GM21447 (cell line): ENCODE data around the gene NIBAN1.
"Not testable (repeated sequence)": the region's sequence is repeated elsewhere in the genome, so short reads cannot be mapped to it uniquely, and the experiment has no call there.

Source experiments
- ATAC-seq: cut with Tn5 transposase; IDR thresholded peaks from one replicate; pipeline ENCODE4 v1.9.1; 2021; ENCODE audit not compliant: unreplicated experiment

The NIBAN1 gene

DNA sequence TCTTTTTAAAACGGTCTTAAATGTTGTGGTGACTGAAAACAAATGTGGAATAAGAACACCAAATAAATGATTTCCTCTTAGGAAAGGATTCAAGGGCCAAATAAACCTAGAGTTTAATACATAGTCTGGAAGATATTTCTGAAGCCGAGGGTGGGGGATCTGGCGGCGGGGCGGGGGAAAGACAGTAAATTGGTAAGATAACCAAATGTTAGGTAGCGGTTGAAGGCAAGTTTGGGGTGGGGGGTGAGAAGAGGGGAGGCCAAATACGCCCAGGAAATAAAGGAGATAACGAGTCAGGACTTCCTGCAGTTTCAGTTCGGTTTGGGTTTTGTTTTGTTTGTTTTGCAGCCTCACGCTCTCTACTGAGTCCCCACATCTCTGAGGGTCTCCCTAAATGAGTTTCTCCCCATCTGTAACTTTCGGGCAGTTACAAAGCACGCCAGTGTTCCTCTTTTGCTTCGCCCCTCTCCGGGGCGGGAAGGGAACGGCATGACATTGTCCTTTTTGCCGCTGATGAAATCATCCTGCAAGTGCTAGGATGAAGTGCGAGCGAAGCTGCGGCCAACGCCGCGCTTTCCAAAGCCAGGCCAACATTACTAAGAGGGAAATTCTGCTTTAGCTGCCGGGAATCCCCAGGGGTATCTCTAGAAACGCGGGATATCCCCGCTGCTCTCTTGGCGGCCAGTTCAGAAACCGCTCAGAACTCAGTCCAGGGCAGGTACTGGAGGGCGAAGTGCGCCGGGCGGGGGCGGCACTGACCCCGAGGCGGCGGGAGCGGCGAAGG lies 844 bp downstream of the NIBAN1 start:
- ATAC-seq: peak; percentile 60

- no peak for ATAC-seq
Observed at GRCh38 chr1:184972315-184973055, 1.8 kb downstream of the NIBAN1 start.

GRCh38 chr1:184971522-184972265 lies 2.6 kb downstream of the NIBAN1 start:
- ATAC-seq: no peak

GRCh38 chr1:184970691-184971161 lies 3.6 kb downstream of the NIBAN1 start:
- ATAC-seq: no peak

DNA sequence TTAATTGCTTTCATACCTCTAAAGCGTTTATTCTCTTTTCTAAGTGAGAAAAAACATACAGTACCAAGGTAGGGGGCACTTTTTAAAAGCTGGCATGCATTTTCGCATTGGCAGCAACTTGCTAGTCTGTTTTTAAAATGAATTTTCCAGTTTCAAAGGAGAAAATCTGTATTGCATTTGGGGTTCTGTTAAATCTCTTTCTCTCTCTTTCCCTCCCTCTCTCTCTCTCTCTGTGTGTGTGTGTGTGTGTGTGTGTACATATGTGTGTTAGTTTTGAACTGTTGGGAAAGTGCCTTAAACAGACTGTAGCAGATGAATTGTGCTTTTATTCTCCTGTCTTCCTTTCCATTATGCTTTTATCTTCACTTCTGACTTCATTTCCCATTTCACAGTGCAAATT lies 7.3 kb downstream of the NIBAN1 start:
- no peak for ATAC-seq

- no peak for ATAC-seq
Observed at GRCh38 chr1:184965944-184966860, 8.1 kb downstream of the NIBAN1 start.

GRCh38 chr1:184965439-184965838 lies 8.9 kb downstream of the NIBAN1 start:
- ATAC-seq: no peak

- ATAC-seq: no peak
Observed at GRCh38 chr1:184959626-184960025, 14.7 kb downstream of the NIBAN1 start.

DNA sequence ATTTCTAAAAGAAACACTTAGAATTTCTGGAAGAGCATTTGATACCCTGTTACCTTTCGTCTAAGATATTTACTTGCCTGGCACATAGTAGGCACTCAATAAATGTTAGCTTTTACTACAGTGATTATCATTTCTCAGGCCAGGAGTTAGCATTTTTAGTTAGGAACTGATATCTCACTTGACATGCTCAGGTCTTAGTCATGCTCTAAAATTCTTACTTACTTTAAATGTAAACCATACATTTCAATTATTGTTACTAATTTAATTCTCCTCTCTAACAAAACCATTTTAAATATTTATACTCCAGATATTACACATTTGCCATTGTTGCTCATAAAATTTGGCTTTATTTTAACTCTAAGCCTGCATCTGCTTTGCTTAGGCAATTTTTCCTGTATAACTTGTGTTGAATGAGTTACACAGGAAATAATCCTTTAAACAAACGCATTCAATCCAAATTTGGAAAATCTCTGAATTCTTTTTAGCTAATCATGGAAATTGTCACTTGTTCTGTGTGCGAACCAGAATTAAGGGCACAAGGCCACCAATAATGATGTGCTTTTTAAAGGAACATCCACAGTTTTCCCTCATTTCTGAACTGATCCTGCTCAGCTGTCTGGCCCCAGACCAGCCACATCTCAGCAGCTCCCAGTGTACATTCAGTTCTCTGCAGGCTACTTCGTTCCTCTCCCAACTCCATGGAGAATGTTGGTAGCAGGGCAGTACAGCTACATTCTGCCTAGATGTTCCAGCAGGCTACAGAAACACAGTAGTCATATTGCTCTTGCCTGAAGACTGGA lies 15.6 kb downstream of the NIBAN1 start:
- ATAC-seq: no peak

DNA sequence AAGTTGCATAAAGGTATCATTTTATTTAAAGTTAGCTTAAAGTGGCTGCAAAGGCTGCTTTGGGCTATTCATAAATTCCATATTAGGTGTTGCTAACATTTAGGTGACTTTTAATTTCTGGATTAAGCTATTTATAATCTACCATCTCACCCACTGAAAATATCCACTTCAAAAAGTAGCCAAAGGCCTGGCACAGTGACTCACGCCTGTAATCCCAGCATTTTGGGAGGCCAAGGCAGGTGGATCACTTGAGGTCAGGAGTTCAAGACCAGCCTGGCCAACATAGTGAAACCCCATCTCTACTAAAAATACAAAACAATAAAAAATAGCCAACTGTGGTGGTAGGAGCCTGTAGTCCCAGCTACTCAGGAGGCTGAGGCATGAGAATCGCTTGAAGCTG lies 16.4 kb downstream of the NIBAN1 start:
- not testable (repeated sequence) for ATAC-seq

DNA sequence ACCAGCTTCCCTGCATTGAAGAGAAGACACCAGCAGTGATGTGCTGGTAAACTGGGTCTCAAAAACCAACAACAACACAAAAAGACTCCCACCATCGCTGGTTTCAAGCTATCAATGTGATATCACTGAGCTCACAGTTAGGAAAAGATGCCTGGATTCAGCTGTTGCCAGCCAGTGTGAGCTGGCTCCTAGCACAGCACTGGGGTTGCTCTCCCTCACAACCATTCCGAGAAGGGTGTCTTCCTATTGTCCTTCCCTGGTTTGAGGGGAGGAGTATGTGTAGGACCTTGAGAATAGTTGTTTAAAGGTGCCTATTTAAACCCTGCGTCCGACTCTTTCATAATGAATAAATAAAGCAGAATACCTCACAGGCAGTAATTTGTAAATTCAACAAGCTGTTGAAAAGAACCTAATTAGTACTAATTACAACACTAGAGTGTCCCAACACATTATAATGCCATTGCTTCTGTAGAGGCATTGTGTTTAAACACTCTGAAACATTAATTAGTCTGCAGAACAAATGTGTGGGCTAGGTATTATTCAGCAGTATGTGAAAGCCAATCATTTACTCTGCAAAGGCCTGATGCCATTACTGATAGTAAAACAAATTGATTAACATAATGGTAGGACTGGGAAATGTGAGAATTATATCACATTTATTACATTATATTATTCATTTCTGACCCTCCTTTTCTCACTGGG lies 17.2 kb downstream of the NIBAN1 start:
- ATAC-seq: no peak

DNA sequence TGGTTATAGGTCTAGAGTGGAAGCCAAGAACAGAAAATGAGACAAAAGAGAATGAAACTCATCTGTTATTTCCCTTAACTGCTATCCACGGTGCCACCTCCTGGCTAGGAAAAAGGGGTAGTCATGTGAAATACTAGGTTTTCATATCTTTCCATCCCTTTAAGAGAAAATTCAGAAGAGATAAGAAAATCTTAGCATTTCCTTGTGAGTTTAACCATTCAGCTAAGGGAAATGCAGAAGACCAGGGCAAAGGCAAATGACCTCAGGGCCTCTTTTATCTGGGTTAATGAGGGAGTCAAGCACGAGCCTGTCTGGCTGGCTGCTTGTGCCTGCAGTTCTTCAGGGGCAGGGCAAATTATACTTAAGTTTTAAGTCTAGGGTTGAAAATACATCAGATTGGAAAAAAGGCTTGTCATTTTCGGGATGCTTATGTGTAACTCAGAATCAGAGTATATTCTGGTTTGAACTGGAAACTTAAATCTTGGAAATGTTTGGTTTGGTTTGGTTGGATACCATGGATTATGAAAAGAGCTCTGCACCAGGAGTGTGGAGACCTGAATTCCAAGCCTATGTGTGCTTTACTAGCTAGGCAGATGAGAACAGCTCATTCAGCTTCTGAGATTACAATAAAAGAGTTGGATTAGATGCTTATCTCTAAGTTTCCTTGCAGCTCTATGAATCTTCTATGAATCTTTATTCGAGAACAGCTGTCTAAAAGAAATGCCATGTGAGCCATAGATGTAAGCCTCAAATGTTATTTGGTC lies 19.9 kb downstream of the NIBAN1 start:
- no peak for ATAC-seq

DNA sequence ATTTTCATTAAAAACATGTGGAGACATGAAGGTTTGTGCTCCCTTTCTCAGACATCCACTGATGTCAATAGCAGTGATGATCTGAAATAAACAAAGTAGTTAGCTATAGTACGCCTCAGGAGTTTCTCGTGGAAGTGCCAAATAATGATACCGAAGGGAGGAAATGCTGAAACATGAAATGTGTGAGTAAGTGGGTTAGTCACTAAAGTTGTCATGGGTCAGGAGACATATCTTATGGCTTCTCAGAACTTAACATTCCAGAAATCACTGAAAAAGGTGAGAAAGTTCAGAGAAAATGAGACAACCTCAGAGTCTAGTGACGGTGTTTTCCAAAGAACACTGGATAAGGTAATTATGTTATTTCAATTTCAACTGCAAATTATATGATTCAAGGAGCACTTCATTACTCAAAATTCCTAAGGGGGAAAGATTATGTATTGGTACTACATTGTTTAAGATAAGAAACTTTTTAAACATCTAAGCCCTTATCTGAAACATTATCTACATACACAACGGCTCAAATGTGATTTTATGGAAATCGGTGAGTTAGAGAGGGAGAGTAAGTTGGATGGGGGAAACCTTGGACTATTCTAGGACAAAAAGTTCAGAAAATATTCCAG lies 20.6 kb downstream of the NIBAN1 start:
- no peak for ATAC-seq

- no peak for ATAC-seq
Observed at GRCh38 chr1:184952428-184952827, 21.9 kb downstream of the NIBAN1 start.

- no peak for ATAC-seq
Observed at GRCh38 chr1:184951788-184952187, 22.5 kb downstream of the NIBAN1 start.

DNA sequence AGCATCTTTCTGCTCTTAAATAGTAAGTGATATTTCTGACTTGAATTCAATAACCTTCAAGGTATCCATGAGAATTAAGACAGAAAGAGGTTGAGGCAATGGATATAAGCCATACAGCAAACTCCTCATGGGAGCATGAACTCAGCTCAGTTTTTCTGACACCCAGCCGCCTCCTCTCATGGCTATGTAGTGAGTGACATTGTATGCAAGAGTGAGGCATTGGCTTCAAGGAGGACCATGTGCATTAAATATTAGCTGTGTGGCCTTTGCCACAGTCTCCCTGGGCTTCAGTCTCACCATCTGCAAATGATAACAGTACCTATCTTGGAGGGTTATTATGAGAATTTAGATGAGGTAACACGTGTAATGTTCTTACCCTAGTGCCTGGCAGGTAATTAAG lies 23.4 kb downstream of the NIBAN1 start:
- ATAC-seq: no peak

- ATAC-seq: no peak
Observed at GRCh38 chr1:184950227-184950626, 24.1 kb downstream of the NIBAN1 start.
